Measurements from ENCODE around the gene IMMP2L.

DNA sequence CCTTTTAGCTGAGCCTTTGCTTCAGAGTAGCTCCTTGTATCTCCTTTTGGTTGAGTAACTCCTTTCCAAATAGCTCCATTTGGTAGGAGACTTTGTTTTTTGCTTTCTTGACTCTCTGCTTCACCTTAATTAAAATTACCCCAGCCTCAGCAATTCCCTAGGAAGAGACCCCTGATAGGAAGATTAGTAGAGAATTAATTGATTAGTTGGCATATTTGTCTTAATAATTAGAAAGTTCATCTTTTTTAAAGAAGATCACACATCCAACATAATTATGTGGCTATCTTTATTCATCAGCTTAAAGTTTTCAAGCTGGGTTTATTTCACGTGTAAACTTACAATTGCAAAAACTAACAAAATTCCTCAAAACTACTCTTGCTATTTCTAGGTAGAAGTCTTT lies 352.2 kb downstream of the IMMP2L start:
- TF ChIP-seq, protein P1, sequence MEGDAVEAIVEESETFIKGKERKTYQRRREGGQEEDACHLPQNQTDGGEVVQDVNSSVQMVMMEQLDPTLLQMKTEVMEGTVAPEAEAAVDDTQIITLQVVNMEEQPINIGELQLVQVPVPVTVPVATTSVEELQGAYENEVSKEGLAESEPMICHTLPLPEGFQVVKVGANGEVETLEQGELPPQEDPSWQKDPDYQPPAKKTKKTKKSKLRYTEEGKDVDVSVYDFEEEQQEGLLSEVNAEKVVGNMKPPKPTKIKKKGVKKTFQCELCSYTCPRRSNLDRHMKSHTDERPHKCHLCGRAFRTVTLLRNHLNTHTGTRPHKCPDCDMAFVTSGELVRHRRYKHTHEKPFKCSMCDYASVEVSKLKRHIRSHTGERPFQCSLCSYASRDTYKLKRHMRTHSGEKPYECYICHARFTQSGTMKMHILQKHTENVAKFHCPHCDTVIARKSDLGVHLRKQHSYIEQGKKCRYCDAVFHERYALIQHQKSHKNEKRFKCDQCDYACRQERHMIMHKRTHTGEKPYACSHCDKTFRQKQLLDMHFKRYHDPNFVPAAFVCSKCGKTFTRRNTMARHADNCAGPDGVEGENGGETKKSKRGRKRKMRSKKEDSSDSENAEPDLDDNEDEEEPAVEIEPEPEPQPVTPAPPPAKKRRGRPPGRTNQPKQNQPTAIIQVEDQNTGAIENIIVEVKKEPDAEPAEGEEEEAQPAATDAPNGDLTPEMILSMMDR (conservative IDR thresholded peaks at IDR 0.05; ENCODE audit: low read depth, low read length): no peak
- TF ChIP-seq EZH2 (IDR thresholded peaks at IDR 0.05; ENCODE audit: low read length, unreplicated experiment) (no peak), EZH2phosphoT487 (IDR thresholded peaks at IDR 0.05; ENCODE audit: borderline replicate concordance, low read length) (no peak)
